GM20431 (cell line): Measurements from ENCODE around the gene EPS8L2.
"Not testable (repeated sequence)": the region's sequence is repeated elsewhere in the genome, so short reads cannot be mapped to it uniquely, and the experiment has no call there.

Source experiments
- in situ Hi-C: fragments of 300-500 bp; cut with MseI, MboI; formaldehyde crosslinking; loops from one replicate; pipeline ENCODE4 v1.15.0; 2020; ENCODE audit warnings: low sequenced_read_pairs; ENCODE audit not compliant: unreplicated experiment

EPS8L2 gene

DNA sequence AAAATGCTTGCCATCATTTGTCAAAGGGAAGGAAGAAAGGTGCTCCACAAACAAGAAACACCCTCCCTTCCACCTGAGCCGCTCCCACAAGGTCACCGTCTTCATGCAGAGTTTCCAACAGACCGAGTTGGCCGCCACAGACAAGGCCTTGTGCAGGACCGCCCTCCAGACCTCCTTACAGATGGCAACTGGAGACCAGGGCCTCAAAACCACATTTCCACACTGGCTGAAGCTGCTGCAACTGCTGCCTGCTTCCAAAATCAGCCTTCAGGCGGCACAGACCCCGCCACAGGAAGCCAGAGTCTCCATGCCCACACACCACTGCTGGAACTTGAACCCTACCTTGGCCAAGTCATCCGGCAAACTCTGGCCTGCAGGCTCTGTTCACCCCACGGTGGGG is 17.4 kb upstream of the EPS8L2 start:
- in situ Hi-C loops = no loop called here

DNA sequence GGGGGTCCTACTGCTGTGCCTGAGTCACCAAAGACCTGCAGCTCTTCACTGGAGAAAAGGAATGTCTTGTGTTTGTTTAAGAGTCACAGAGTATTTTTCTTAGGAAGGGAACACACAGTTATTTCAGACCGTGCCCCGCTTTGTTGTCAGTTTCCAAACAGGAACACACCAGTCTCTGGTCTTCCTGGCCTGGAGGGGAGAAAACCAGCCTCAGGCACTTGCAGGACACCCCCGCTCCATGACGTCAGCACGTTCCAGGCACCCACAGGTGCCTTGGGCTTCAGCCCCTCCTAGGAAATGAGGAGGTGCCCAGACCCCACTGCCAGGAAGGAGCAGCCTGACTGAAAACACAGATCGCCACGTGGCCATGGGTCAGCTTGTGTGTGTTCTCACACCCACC is 16.4 kb upstream of the EPS8L2 start:
- in situ Hi-C loops = no loop called here

DNA sequence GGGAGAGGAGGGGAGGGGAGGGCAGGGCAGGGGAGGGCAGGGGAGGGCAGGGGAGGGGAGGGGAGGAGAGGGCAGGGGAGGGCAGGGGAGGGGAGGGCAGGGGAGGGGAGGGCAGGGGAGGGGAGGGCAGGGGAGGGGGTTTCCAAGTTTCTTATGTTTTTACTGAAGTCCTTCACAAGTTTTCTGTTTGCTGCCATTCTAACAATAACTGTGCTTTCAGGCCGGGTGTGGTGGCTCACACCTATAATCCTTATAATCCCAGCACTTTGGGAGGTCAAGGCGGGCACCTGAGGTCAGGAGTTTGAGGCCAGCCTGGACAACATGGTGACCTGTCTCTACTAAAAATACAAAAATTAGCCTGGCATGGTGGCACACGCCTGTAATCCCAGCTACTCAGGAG is 15.8 kb upstream of the EPS8L2 start:
- in situ Hi-C loops = not testable (repeated sequence)

DNA sequence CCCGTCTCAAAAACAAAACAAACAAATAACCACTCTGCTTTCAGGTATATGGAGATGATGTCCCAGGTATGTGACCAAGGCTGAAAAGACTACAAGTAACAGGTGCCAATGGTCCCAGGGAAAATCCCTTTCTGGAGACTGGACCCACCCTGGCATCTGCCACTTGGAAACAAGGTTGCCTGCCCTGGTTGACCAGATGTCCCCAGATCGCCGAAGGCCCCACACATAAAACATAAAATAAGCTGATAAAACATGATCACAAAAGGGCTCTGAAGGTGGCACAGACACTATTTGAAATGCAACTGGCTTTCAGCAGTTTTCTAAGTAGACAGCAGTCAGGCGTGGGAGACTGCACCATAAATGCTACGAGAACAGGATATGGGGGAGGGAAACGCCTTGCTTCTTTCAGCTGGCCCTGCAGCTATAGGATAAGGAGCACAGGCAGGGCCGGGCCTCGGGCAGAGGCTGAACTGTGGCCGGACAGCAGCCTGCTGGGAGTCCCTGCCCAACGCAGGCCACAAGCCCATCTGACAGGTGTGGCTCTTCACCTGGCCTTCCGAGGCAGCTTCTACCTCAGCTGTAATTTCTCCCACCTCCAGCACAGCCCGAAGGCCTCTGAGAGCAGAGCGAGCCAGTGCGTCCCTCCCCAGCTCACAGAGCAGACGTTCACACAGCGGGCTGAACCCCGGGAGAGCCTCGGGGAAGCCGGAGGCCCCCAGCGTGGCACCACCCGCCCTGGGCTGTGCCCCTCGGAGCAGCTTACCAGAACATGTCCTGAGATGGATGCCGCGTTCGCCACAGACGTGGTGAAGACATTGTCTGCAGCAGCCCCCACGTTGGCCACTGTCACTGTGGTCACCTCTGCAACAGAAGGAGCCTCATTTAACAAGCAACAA is 15.0 kb upstream of the EPS8L2 start:
- in situ Hi-C loops = no loop called here

DNA sequence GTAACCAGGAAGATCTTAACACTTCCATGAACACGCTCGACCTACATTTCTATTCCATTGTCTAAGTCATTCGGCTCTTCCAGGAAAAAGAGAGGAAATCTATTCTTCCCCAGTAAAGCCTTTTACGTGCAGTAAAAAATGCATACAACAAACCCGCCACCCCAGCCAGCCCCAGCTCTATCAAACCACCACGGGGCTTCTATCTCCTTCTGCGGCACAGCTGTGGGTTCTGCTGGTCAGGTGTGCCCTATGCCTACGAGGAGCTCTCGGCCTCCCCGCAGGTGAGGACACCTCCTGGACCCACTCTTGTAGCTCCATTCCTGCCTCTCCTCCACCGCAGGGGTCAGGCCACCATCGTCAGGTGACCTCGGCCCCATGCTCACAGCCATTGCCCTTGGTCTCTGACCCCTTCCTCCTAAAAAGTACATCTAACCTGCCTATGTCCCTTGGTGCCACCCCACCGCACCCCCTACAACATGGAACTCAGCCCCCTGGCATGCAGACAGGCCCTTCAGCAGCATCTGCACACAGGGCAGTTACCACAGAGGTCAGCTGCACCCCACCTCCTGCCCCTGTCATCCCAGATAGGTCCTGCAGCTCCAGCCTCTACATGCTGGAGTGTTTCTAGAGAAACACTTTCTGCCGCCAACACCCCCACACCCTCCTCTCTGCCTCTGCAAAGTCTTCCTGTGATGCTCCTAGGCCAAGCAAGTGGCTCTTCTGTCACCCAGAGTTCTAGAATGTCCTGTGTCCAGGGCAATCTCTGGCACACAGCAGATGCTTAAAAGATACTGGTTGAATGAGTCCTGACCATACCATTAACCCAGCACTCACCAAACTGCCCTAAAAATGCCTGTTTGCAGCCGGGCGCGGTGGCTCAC is 14.1 kb upstream of the EPS8L2 start:
- in situ Hi-C loops = no loop called here

DNA sequence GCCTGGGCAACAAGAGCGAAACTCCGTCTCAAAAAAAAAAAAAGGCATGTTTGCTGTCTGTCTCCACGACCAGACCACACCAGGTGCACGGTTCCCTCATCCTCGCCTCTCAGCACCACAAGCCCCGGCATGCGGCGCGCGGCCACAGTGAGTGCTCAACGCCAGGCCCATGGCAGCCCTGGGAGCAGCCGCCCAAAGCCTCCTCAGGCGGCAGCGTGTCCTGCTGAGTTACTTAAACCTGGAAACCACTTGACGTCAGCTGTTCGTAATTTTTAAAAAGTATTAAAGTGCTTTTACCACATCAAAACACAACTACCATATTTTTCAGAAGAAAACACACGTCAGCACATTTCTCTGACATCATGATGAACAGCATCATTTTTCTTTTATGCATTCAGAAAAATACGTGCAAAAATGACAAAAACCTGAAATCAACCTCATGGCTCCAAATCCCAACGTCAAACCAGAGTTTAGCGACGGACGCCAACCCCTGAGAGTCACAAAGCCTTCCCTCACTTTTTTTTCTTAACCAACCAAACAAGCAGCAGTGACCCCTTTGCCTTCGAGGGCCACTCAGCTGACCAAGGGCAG is 13.1 kb upstream of the EPS8L2 start:
- in situ Hi-C loops = no loop called here

DNA sequence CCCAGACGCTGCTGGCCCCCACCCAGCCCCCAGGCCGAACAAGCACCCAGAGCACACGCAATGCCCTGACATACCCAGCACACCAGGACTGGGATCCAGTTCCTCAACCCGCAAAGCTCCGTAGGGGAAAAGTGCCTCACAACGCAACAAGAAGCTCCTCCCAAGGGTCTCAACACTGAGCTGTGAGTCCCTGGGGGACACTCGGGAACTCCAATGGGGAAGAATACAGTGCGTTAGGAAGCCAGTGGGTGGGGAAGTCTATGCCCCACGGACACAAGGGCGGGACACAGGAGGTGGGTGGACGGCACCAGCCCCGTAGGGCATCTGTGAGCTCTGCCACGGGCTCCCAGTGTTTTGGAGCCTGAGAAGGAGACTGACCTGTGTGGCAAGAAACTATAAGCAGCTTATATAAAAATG is 12.6 kb upstream of the EPS8L2 start:
- in situ Hi-C loops = no loop called here

DNA sequence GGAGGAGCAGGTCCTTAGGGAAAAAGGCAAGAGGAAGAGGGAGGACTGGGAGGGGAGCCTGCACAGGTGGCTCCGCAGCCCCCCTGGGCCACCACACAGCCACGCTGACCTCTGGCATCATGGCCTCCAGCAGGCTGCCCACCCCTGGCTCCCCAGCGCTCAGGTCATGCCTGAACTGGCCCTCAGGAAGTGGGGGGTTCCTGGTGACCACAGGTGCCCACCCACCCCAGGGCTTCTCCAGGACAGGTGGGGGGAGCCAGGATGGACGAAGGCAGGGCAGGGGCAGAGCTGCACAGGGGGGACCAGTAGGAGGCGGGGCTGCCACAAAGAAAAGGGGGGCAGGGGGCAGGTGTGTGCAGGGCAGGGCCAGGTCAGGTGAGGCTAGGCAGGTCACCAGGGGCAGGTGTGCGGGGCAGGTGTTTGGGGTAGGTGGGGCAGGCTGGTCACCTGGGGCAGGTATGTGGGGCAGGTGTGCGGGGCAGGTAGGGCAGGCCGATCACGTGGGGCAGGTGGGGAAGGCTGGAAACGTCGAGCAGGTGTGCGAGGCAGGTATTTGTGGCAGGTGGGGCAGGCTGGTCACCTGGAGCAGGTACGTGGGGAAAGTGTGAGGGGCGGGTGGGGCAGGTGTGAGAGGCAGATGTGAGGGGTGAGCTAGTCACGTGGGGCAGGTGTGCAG is 12.0 kb upstream of the EPS8L2 start:
- in situ Hi-C loops = no loop called here

DNA sequence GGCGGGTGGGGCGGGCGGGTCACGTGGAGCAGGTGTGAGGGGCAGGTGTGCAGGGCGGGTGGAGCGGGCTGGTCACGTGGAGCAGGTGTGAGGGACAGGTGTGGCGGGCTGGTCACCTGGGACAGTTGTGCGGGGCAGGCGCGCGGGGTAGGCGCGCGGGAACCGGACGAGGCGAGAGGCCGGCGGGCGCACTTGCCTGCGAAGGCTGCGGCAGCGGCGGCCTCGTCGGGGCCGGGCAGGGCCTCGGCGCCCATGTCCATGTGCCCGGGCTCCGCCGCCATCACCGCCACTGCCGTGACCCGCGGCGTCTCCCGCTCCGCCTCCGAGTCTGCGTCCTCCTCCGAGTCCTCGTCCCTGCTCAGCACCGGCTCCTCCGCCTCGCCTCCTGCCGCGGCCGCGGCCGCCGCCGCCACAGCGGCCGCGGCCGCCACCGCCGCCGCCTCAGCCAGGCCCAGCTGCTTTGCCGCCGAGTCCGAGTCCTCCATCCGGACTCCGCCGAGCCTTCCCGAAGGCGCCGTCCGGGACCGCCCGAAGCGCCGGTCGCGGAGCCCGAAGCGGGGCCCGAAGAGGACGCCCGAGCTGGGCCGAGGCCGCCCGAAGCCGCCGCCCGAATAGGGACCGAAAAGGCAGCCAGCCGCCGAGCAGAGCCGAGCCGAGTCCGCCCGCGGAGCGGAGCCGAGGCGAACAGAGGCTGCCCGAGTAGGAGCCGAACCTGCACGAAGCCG is 11.3 kb upstream of the EPS8L2 start, which contains the start of gene DEAF1:
TSS of gene DEAF1 (minus strand) at position 660 of the 725 bp plus-strand sequence. CDS start at position 485, 175 bp downstream.
- in situ Hi-C loops = no loop called here

DNA sequence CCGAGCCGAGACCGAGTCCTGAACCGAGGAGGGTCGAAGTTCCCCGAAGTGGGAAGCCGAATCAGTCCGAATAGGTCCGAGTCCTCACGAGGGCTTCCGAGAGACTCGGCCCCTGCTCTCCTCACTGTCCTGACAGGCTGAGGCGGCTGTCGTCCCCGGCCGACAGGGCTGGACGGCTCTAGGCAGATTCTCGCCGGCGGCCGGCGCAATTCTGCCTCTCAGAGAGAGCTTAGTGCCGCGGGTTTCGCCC is 10.8 kb upstream of the EPS8L2 start:
- in situ Hi-C loops = no loop called here

DNA sequence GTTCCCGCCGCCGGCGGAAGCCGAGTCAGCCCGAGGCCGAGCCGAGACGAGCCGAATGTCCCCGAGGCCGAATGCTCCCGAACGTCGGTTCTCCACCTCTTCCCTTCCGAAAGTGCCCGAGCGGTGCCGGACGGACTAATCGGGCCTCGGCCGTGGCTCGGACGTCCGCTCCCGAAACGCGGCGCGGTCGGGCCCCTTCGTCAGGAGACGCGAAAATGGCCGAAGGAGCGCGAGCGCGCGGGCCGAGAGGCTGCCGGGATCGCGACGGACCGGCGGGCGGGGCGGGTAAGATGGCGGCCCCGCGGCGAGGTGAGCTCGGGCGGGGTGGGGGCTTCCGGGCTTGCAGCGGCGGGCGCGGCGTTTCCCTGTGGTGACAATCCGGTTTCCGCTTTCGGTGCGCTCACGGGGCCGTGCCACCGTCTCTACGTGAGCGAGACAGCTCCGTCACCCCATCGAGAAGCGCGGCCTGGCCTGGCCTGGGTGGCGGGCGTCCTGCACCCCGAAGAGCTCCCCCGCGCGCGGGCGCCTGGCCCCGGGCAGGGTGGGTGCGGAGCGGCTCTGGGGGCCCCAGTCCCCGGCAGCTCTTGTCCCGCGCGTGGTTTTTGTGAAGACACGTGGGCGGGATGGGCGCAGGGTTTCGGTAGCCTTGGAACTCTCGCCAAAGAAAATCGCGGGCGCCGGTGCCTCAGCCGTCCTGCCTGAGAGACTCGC is 10.3 kb upstream of the EPS8L2 start, which contains the start of gene TMEM80:
TSS of gene TMEM80 (plus strand) at position 279 of the 711 bp plus-strand sequence. CDS start at position 291, 12 bp downstream.
- in situ Hi-C loops = no loop called here

DNA sequence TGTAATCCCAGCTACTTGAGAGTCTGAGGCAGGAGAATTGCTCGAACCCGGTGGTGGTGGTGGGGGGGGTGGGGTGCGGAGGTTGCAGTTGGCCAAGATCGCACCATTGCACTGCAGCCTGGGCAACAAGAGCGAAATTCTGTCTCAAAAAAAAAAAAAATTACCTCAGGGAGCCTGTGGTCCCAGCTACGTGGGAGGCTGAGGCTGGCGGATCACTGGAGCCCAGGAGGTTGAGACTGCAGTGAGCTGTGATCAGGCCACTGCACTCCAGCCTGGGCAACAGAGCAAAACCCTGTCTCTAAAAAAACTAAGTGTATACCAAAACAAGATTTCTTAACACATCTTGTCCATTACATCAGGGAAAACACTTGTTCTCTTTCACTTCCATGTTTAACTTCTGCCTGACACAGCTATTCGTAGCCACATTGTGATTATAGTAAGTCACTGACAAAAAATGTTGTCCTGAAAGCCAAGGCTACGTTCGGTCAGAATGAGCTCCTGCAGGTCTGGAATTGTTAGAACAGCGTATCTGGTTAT is 9.0 kb upstream of the EPS8L2 start:
- in situ Hi-C loops = no loop called here

DNA sequence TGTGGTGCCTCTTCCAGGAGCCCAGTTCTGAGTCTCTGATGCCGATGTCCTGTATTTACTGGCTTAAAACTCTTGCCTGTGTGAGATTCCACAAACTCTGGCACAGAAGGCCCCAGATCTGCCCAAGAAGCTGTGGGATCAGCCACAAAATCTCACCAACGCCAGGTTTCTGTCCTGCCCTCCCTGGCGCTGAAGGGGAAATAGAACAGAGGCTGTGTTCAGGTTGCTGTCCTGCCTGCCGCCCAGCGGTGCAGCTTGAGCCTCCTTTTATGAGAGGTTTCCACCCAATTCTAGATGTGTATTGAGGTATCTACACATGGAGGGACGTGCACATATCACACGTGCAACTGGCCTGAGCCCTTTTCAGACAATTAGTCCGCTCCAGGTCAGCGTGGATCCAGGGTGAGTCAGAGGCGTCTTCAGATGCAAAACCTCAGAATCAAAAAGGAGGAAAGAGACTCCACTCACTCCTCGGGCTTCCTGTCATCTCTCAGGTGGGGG is 8.2 kb upstream of the EPS8L2 start:
- in situ Hi-C loops = no loop called here

DNA sequence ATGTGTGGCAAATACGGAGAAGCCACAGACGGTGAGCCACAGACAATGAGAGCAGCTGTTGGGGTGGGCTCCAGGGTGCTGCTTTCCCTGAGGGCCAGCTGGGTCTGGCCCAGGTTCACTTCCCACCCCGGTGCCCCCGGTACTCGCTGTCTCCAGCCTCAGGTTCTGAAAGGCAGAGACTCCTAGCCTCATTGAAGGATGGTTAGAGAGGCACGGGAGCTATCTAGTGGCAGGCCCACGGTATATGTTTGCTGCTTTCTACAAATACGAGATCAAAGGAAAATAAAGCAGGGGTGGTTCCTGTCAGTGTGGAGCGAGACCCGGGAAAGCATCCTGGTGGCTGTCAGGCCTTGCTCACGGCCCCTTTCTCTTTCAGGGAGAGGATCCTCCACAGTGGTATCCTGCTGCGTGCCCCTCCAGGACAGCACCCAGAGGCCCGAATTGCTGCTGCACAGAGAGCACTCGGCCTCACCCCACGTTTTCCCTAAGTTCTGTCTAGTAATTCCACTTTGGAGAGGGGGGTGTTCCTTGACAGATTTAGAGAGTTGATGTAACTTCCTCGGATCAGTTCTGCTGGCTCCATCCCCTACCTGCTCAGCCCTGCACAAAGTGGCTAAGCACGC is 7.4 kb upstream of the EPS8L2 start:
- in situ Hi-C loops = no loop called here

DNA sequence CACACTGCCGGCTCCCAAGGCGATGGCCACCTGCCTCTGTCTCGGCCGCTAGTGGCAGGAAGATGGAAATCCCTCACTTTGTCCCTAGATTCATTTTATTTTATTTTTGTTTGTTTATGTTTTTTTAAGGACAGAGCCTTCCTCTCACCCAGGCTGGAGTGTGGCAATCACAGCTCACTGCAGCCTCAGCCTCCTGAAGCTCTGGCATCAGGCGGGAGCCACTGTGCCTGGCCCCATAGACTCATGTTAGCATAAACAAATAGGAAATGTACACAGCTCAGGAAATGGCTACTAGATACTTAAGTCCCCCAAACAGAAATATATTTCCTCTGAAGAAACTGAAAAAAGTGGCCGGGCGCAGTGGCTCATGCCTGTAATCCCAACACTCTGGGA is 6.9 kb upstream of the EPS8L2 start:
- in situ Hi-C loops = no loop called here

DNA sequence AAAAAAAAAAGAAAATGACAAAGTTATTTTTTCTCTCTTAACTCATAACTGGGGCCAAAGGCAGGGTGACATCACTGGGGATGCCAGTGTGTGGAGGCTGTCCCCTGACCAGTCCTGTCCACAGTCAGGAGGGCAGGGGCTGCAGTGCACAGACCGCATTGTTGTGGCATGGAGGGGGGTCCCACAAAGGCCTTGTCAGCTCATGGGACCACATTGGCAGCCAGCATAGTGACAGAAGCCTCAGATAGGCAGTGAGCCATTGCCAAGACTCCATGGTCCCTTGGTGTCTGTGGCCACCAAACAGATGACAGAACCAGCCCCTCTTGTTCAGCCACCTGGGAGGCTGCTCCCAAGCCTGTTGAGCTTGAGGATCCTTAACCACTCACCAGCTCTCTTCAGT is 6.3 kb upstream of the EPS8L2 start:
- in situ Hi-C loops = no loop called here

DNA sequence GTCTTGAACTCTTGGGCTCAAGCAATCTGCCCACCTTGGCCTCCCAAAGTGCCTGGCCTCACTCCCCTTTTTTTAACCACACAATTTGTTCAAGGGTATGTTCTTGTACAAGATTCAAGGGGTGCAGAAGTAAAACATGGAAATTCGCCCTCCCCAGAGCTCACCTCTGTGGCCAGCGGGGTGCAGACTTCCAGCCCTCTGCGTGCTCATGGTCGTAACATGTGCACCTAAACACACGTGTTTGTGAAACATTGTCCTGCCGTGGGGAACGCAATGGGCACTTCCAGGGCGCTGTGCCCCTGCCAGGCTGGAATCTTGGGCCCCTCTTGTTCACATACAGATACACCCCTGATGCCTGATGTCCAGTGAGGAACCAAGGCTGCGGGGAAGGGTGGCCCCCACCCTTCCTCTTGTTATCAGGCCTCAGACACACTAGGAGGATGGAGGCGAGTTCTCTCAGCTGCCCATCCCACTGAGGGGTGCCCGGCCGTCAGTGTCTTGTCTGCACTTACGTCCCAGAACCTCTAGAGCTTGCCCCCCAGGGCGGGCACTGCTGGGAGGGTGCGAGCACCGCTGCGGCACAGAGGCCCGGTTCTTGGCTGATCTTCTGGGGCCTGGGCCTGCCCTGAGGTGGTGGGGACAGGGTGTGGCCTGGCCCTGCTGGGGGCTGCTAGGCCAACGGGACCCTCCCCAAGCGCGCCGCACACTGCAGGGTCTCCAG is 4.1 kb upstream of the EPS8L2 start:
- in situ Hi-C loops = no loop called here
